ENCODE data around the gene CFAP69. TPM values are rescaled to one million over a fixed set of nuclear protein-coding genes. Genes with fewer than 3 reads are reported as not detected.
A peak's percentile ranks its signal among the peaks of the same experiment; 100 is the strongest.

Gene CFAP69, protein sequence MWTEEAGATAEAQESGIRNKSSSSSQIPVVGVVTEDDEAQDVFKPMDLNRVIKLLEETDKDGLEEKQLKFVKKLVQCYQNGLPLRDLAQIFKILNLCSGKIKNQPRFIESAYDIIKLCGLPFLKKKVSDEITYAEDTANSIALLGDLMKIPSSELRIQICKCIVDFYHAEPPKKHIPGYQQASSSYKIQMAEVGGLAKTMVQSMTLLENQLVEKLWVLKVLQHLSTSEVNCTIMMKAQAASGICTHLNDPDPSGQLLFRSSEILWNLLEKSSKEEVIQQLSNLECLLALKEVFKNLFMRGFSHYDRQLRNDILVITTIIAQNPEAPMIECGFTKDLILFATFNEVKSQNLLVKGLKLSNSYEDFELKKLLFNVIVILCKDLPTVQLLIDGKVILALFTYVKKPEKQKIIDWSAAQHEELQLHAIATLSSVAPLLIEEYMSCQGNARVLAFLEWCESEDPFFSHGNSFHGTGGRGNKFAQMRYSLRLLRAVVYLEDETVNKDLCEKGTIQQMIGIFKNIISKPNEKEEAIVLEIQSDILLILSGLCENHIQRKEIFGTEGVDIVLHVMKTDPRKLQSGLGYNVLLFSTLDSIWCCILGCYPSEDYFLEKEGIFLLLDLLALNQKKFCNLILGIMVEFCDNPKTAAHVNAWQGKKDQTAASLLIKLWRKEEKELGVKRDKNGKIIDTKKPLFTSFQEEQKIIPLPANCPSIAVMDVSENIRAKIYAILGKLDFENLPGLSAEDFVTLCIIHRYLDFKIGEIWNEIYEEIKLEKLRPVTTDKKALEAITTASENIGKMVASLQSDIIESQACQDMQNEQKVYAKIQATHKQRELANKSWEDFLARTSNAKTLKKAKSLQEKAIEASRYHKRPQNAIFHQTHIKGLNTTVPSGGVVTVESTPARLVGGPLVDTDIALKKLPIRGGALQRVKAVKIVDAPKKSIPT
- polyA plus RNA-seq (2013, experiment 1 of 2; ENCODE audit: insufficient read length), result 1.8 TPM
- polyA plus RNA-seq (2013, experiment 2 of 2; ENCODE audit: insufficient read length), result 3.3 TPM

DNA sequence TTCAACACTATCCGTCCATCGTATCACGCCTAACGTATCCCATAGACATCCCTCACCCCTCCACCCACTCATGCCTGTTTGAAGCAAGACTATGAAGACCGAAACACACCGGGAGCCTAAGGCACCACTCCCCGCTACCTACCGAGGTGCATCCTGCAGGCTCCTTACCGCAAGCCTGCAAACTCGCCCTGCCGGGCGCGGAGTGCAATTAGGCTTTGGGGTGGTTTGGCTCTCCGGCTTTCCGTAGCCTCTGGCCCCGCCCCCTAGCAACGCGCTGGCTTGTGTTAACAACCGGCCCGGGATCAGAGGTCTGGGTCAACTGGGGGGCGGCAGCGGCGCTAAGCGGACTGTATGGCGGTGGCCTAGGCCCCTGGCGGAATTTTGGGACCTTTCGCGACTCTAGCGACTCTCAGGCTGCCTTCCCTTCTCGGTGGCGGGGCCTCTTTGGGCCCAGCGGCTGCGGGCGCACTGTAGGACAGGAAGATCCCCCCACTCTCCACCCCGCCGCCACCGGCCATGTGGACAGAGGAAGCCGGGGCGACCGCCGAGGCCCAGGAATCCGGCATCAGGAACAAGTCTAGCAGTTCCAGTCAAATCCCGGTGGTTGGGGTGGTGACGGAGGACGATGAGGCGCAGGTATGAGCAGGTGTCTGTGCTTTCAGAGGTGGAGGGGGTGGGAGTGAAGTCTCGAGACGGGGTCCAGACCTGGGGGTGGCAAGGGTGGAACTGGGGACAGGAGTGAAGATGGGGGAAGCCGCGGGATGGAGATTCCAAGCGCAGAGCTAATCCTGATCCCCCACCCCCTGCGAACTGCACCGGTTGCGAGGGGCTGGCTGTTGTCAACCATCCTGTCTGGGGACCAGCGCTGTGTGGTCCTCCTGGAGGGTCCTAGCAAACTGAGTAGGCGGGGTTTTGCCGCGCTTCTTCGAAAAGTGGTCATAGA is at the start of gene CFAP69:
Gene CFAP69 (plus strand): TSS at position 266 of the 943 bp plus-strand sequence. CDS start 251 bp downstream, at position 517.
- peak; percentile 82 for DNase-seq

DNA sequence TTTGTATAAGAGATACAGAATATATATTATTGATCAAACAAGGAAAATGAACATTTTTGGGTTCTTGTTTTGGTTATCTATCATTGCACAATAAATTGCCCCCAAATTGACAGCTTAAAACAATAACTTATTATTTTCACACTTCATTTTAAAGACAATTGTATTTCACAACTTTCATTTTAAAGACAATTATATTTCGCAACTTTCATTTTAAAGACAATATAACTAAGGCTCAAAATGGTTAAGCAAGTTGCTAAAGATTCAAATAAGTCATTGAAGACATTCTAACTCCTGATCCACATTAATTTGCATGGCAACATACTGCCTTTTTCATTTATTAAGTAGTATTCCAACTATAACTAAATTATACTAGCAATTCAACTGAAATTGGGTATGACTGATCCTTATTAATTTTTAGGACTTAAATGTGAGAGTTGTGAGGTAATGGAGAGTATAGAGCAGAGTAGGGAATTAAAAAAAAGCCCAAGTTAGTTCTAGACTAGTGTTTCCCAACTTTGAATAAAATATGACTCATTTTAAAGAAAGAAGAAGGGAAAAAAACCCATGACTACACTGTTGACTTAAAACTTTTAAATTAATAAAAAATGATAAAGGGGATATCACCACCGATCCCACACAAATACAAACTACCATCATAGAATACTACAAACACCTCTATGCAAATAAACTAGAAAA is 43.3 kb upstream of the CFAP69 start:
- no peak for DNase-seq

DNA sequence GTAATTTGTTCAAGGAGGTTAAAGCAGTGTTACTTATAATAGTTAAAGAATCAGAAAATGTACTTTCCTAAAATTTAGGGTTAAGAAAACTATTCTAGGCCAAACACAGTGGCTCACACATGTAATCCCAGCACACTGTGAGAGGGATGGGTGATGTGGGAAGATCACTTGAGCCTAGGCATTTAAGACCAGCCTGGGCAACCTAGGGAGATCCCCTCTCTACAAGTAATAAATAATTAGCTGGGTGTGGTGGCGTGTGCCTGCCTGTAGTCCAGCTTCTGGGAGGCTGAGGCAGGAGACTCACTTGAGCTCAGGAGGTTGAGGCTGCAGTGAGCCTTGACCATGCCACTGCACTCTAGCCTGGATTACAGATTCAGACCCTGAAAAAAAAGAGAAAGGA is 37.0 kb upstream of the CFAP69 start:
- DNase-seq, result no peak

DNA sequence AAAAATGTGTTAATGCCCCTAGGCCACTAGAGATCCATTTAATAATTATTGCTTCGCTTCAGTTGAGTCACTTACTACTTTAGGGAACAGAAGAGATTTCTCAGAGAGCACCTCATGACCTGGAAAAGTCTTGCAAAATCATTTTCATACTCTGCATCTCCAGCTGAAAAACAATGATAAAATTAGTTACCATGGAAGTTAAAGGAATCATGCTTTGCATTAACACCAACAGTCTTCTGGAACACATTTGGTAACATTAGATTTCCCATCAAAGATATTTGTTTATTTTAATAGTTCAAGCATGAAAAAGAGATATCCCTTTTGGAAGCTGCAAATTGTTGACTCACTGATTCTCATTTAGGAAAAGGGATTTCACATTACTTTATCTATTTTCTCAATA is 35.2 kb upstream of the CFAP69 start:
- DNase-seq, result no peak

DNA sequence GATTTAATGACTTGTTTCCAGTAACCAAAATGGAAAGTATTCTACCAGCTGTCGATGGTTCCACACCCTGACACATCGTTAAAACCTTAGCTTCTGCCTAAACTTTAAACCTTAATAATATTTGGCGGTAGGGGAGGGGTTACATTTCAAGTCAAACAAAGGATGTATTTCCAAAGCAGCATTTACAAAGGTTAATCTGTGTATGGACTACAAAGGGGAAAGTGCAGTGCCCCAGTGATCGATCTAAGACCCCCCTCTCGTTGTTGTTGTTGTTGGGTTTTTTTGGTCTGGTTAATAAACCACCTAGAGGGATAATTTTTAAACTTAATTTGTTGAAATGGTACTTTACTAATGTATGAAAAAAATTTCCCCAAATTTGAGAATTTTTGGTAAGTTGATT is 34.5 kb upstream of the CFAP69 start:
- DNase-seq, result no peak

DNA sequence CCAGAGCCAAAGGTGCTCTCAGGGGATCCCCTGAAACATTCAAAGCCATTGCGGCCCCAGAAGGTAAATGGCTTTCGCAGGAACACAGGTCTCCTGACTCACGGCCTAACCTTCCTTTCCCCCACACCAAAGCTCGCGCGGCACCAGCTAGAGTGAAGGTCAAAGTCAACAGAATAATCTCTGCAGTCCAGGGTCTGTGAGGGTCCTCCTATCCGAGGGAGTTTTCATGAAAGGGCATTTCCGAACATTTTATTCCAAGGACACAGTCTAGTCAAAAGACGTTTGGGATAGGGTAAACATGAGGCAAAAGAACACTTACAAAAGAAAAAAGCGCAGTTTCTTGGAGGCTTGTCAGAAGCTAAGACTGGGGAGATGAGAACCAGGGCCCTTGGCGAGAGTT is 34.0 kb upstream of the CFAP69 start:
- no peak for DNase-seq

DNA sequence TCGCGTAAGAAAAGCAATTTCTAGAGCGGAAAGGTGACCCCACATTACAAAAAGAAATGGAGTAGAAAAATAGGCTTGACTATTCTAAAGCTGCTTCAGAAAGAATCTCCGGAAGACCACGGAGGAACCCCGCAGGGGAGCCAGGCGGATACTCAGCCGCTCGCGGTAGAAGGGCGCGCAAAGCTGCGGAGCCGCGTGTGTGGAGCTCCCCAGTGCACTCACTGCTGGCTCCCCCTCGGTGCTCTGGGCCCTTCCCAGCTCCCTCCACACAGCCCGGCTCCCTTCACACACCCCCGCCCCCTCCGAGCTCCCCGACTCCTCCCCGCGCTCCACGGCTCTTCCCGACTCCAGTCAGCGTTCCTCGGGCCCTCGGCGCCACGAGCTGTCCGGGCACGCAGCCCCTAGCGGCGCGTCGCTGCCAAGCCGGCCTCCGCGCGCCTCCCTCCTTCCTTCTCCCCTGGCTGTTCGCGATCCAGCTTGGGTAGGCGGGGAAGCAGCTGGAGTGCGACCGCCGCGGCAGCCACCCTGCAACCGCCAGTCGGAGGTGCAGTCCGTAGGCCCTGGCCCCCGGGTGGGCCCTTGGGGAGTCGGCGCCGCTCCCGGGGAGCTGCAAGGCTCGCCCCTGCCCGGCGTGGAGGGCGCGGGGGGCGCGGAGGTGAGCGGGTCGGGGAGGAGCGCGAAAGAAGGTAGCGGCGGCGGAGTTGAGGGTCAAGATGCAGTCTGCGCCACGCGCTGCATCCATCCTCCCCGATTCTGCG is 33.4 kb upstream of the CFAP69 start, which contains the start of gene STEAP2:
Gene STEAP2 (plus strand): TSS at position 350 of the 758 bp plus-strand sequence. CDS start 13,343 bp downstream, outside the sequence.
- DNase-seq, result peak; percentile 96

DNA sequence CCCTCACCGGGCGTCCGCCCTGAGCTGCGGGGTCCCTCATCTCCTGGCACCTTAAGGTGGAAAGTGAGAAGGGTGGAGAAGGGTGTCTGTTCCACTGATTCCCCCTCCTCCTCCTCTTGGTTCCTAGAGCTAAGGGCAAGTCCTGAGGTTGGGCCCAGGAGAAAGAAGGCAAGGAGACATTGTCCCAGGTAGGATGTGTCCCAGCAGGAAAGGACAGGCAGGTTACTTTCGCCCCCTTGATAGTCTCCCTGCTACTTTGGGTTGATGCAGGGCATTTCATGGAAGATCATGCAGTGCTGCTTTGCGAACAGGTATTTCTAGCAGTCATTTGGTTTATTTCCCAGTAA is 32.9 kb upstream of the CFAP69 start:
- no peak for DNase-seq

DNA sequence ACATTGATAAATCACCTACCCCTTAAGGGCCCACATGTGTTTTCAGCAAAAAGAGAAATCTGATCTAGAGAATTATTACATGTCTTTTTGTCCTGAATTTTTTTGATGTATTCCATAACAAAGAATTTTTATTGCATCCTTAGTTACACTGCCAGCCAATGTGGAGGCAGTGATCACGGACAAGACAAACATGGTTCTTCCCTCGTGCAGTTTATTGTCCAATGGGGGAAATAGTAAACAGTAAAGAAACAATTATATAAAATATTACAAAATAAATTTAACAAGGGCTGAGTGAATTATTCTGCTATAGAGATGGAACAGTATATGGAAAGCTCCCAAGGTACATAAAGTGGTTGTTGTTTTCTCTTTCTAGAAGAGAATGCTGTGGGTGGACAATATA is 31.5 kb upstream of the CFAP69 start:
- DNase-seq, result no peak

DNA sequence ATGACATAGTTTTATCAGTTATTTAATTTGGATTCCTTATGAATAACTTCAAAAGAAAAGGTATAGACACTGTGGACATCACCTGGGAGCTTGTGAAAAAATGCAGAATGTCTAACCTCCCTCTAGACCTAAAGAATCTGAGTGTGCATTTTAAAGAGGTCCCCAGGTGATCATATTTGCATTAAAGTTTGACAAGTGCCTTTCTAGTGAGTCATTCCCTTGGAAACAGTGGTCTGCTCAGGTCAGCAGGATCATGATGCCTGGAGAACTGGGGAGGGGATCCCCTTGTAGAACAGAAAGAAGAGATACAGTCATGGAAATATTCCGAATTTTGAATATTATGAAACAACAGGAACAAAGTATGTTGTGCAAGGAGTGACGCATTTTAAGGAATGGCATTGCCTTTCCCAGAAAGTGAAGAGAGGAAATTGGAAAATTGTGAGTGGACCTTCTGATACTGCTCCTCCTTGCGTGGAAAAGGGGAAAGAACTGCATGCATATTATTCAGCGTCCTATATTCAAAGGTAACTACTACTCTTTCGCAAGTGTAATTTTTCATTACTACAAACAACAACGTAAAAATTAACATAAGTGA is 28.8 kb upstream of the CFAP69 start:
- DNase-seq, result no peak

DNA sequence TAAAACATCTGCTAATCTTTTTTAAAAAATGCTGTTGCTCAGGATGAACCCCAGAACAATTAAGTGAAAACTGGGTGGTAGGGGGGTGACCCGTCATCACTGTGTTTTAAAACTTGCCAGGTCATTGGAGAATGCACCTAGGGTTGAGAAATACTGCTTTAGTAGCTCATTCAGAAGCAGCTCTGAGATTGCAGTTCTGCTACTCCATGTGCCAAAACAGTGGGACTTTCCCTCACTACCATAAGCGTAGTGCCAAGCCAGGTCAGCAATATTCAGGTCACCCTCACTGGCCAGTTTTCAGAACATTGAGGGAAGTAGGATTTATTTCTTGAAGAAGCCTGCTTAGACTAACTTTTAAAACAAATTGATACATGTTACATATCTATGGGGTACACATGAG is 28.2 kb upstream of the CFAP69 start:
- DNase-seq, result no peak

DNA sequence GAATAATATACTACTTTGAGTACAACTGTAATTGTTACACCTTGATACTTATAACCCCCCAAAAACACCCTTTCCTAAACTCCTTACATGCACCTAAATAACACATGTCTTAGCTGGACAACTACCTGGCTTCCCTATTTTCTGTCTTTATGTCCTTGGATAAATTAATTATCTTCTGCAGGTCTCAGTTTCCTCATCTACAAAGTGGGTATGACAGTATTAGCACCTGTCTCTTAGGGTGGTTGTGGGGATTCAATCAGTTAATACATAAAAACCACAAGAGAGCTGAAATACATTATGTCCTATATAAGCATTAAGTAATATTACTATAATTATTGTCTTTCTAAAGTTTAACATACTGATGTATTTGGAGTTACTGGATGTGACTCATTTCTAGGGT is 22.6 kb upstream of the CFAP69 start:
- no peak for DNase-seq

DNA sequence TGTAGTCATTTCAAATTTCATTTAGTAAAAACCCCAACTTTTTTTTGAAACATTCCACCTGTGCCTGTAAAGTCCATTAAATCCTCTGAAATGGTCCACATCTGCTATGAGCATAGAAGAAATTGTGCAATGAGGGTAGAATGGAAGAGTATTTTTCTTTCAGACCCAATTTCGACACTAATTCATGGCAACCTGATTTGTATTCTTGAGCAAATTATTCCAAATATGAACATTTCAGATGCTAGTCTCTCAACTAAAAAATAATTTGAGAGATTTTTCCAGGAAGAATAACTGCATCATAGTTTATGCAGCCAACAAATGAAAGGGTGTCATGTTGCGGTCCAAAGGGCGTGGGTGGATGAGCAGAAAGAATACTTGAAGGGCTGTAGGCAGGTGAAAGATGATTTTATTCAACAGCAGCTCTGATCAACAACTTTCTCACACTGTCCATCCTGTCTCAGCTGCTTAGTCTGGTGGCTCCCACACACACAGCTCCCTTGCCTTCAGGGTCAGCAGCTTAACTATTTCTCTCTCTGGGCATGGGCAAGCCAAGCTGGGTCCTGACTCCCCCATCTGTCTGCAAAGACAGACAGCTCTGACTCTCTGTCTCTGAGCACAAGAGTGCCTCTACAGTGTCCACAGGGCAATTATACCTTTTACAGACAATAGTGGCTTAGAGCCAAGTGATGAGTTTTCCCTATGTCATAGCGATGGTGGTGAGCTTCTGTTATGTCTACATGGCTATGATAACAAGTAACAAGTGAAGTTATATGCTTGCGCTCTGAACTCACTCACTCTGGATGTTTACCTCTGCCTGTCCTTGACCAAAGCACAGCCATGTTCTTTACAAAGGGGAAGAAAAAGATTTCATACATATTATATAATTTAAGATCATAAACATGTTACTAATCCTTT is 21.9 kb upstream of the CFAP69 start:
- DNase-seq, result no peak

DNA sequence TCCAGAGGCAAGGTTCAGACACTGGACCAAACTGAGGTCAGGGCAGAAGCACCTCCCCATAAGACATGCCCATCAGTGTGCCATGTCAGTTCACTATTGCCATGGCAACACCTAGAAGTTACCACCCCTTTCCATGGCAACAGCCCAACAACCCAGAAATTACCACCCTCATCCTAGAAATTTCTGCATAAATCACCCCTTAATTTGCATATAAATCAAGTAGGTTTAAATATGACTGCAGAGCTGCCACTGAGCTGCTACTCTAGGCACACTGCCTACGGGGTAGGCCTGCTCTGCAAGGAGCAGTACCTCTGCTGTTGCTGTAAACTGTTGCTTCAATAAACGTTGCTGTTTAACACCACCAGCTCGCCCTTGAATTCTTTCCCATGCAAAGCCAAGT is 20.8 kb upstream of the CFAP69 start:
- no peak for DNase-seq

DNA sequence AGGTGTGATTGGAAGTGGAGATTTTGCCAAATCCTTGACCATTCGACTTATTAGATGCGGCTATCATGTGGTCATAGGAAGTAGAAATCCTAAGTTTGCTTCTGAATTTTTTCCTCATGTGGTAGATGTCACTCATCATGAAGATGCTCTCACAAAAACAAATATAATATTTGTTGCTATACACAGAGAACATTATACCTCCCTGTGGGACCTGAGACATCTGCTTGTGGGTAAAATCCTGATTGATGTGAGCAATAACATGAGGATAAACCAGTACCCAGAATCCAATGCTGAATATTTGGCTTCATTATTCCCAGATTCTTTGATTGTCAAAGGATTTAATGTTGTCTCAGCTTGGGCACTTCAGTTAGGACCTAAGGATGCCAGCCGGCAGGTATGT is 19.8 kb upstream of the CFAP69 start:
- no peak for DNase-seq

DNA sequence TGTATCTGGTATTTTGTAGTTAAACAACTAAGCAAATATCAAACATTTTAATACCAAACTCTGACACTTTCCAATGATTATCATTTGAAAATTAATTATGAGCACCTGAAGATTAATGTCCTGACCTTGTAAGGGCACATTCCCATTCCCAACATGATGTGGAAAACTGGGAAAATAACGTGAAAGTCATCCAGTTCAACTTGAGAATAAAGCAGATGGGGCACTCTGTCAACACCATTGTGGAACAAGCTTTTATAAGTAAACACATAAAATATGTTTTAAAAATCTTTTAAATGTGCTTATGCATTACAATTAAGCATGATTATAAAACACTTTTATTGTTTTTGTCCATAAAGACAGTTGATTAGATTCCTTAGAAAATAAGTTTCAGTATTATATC is 19.4 kb upstream of the CFAP69 start:
- DNase-seq, result no peak

DNA sequence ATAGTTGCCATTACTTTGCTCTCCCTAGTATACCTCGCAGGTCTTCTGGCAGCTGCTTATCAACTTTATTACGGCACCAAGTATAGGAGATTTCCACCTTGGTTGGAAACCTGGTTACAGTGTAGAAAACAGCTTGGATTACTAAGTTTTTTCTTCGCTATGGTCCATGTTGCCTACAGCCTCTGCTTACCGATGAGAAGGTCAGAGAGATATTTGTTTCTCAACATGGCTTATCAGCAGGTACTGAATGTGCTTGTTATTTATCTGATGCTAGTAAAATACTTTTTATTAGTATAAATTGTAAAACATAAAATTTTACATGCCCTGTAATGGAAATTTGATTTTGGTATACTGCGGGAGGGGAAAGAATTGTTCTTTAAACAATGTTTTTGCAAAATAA is 17.7 kb upstream of the CFAP69 start:
- DNase-seq, result no peak

DNA sequence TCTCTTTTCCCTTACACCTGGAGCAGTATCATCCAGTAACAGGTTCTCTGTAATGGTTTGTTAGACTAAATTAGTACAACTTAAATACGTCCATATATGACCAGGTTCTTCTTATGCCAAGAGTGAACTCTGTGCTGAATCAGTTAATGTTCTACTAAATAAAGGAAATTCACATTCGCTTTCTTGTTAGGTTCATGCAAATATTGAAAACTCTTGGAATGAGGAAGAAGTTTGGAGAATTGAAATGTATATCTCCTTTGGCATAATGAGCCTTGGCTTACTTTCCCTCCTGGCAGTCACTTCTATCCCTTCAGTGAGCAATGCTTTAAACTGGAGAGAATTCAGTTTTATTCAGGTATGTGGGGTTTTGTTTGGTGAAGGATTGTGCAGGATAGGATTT is 15.3 kb upstream of the CFAP69 start:
- DNase-seq, result no peak

DNA sequence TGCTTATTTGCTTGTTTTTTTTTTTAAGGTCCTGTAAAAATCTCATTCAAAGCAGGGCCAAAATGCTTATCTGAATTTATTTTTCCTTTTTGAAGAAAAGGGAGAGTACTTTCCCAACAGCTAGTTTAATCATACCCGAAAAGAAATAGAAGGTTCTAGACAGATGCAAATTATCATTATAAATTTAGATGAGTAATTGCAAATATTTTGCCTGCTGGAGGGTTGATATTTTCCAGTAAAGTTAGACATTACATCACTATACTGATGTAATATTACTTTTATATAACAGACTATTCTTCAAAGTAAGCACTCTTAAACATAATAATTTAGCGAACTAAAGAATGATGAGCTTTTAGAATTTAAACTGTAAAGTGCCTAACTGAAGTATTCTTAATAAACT is 14.1 kb upstream of the CFAP69 start:
- no peak for DNase-seq

Data from fibroblast of skin of scalp (primary cell).